CD4-positive, alpha-beta T cell (primary cell): ENCODE results near the gene MYO5C. TPM values are rescaled to one million over a fixed set of nuclear protein-coding genes. Genes with fewer than 3 reads are reported as not detected.

Experiments
- ATAC-seq: fragments of 200-7000 bp; cut with Tn5 transposase; one replicate; pipeline ENCODE4 v1.10.0; 2022; ENCODE audit warnings: mild to moderate bottlenecking; ENCODE audit not compliant: poor library complexity
- CTCF ChIA-PET: fragments of 350-600 bp; sonication (Branson Sonifier 250); formaldehyde crosslinking; loops from one replicate; lab custom pipeline; 2021; ENCODE audit warnings: antibody characterized with exemption, inconsistent platforms; lab: Charles Lee
- POLR2A ChIA-PET: fragments of 350-600 bp; sonication (Branson Sonifier 250); formaldehyde crosslinking; loops from one replicate; lab custom pipeline; 2021; ENCODE audit warnings: antibody characterized with exemption, inconsistent platforms; lab: Charles Lee
- DNase-seq, 14 experiments: peaks; one replicate each; pipeline ENCODE4 v3.0.0-alpha.2; 2013 to 2020; ENCODE audit warnings: mixed read lengths in 2 of 14
- H3K27ac ChIP-seq, 2 donors: one replicate each; pipeline versions ENCODE4 v1.5.1 to v1.7.0; 2013; ENCODE audit warnings: low read length in 2 of 2, low read depth in 1 of 2, mild to moderate bottlenecking in 1 of 2
- H3K27me3 ChIP-seq, 2 experiments: 1 replicate in 1 of 2; 2 replicates in 1 of 2; pipeline versions ENCODE4 v1.6.1 to v1.7.0; 2013; ENCODE audit warnings: low read length in 2 of 2, control low read depth in 1 of 2, mild to moderate bottlenecking in 1 of 2, moderate library complexity in 1 of 2; ENCODE audit not compliant: insufficient read depth in 2 of 2, control insufficient read depth in 1 of 2
- H3K36me3 ChIP-seq: one replicate; pipeline ENCODE4 v1.6.1; 2013; ENCODE audit warnings: low read length, control low read depth; ENCODE audit not compliant: insufficient read depth
- H3K4me1 ChIP-seq: one replicate; pipeline ENCODE4 v1.6.1; 2013; ENCODE audit warnings: low read length, control low read depth; ENCODE audit not compliant: insufficient read depth
- H3K4me3 ChIP-seq: one replicate; pipeline ENCODE4 v1.5.1; 2013; ENCODE audit warnings: mild to moderate bottlenecking, low read length, moderate library complexity
- H3K9me3 ChIP-seq, 2 experiments: 1 replicate in 1 of 2; 2 replicates in 1 of 2; pipeline versions ENCODE4 v1.6.1 to v1.7.0; 2013; ENCODE audit warnings: low read length in 2 of 2, mild to moderate bottlenecking in 2 of 2, control low read depth in 1 of 2, moderate library complexity in 1 of 2; ENCODE audit not compliant: control insufficient read depth in 1 of 2, insufficient read depth in 1 of 2
- H3K27ac Mint-ChIP-seq: one replicate; pipeline ENCODE4 v1.8.0; 2020; ENCODE audit warnings: mixed read lengths
- H3K27me3 Mint-ChIP-seq: one replicate; pipeline ENCODE4 v1.8.0; 2021; ENCODE audit warnings: mixed read lengths
- H3K36me3 Mint-ChIP-seq: one replicate; pipeline ENCODE4 v1.8.0; 2021; ENCODE audit warnings: low read depth, mixed read lengths
- H3K4me1 Mint-ChIP-seq: one replicate; pipeline ENCODE4 v1.8.0; 2021; ENCODE audit warnings: low read depth, mixed read lengths
- H3K4me3 Mint-ChIP-seq: one replicate; pipeline ENCODE4 v1.8.0; 2020; ENCODE audit warnings: mild to moderate bottlenecking, mixed read lengths
- H3K9me3 Mint-ChIP-seq: one replicate; pipeline ENCODE4 v1.8.0; 2020; ENCODE audit warnings: mixed read lengths
- intact Hi-C, 2 experiments: fragments of 100-400 bp; cut with DNase I in 1 of 2; cut with micrococcal nuclease in 1 of 2; formaldehyde crosslinking; loops; one replicate each; pipeline versions ENCODE4 v1.15.1 to v1.9.0; 2023 to 2025; cut with DNase I, micrococcal nuclease
- total RNA-seq, 174 experiments: library from RNA in 2 of 174; stranded (reverse) in 2 of 174; gene quantifications; one replicate each; pipeline ENCODE4 v1.2.3 and lab custom pipeline; 2021 to 2026
- TF ChIP-seq, protein P1 (sequence below): fragments of 200-600 bp; IDR thresholded peaks from one replicate; pipeline ENCODE4 v1.8.0; 2022; ENCODE audit warnings: antibody characterized with exemption, mild to moderate bottlenecking

The MYO5C gene
- total RNA-seq, 2 experiments from 2014 or later: 0.53 to 0.93 TPM

- TF ChIP-seq, protein P1, sequence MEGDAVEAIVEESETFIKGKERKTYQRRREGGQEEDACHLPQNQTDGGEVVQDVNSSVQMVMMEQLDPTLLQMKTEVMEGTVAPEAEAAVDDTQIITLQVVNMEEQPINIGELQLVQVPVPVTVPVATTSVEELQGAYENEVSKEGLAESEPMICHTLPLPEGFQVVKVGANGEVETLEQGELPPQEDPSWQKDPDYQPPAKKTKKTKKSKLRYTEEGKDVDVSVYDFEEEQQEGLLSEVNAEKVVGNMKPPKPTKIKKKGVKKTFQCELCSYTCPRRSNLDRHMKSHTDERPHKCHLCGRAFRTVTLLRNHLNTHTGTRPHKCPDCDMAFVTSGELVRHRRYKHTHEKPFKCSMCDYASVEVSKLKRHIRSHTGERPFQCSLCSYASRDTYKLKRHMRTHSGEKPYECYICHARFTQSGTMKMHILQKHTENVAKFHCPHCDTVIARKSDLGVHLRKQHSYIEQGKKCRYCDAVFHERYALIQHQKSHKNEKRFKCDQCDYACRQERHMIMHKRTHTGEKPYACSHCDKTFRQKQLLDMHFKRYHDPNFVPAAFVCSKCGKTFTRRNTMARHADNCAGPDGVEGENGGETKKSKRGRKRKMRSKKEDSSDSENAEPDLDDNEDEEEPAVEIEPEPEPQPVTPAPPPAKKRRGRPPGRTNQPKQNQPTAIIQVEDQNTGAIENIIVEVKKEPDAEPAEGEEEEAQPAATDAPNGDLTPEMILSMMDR: no peak
- DNase-seq: no peak
- intact Hi-C loops: loop anchor here in 1 of 2 experiments (10.0 kb wide), 1 partner anchor 420 kb away; the partner anchor contains the start of gene ATOSA
- no peaks in the 10 kb centered on the region for H3K36me3 ChIP-seq
- H3K4me1 ChIP-seq: peaks cover 8% of the 10 kb centered on the region
- no peaks in the 10 kb centered on the region for H3K27me3 Mint-ChIP-seq
- no peaks in the 10 kb centered on the region for H3K9me3 ChIP-seq
- H3K27ac Mint-ChIP-seq: no peak overlapping the region
- POLR2A ChIA-PET: interaction anchor here (0.6 kb wide), 1 partner anchor 74 kb away, joined by 3 read pairs; no protein-coding TSS in a partner anchor
- no peak overlapping the region for H3K4me3 ChIP-seq
- H3K9me3 Mint-ChIP-seq: no peaks in the 10 kb centered on the region
- H3K4me3 Mint-ChIP-seq: no peak overlapping the region
- H3K27ac ChIP-seq: no peak overlapping the region
- no peaks in the 10 kb centered on the region for H3K27me3 ChIP-seq
- H3K4me1 Mint-ChIP-seq: peaks cover 11% of the 10 kb centered on the region
- ATAC-seq: no peak
- CTCF ChIA-PET: no interaction called here
- no peaks in the 10 kb centered on the region for H3K36me3 Mint-ChIP-seq
Observed at GRCh38 chr15:52254391-52254790, 41.2 kb downstream of the MYO5C start.

GRCh38 chr15:52252781-52253180 lies 42.8 kb downstream of the MYO5C start:
- H3K27ac Mint-ChIP-seq: no peak overlapping the region
- Histone ChIP-seq H3K4me3 (no peak overlapping the region), H3K27me3 (no peaks in the 10 kb centered on the region), H3K9me3 (no peaks in the 10 kb centered on the region), H3K36me3 (no peaks in the 10 kb centered on the region), H3K27ac (no peak overlapping the region), H3K4me1 (peaks cover 8% of the 10 kb centered on the region)
- H3K4me3 Mint-ChIP-seq: no peak overlapping the region
- H3K36me3 Mint-ChIP-seq: no peaks in the 10 kb centered on the region
- peaks cover 11% of the 10 kb centered on the region for H3K4me1 Mint-ChIP-seq
- no peaks in the 10 kb centered on the region for H3K27me3 Mint-ChIP-seq
- ChIA-PET POLR2A (interaction anchor here (1.3 kb wide), 1 partner anchor 9 kb away, joined by 3 read pairs; no protein-coding TSS in a partner anchor), CTCF (no interaction called here)
- TF ChIP-seq, protein P1: no peak
- H3K9me3 Mint-ChIP-seq: no peaks in the 10 kb centered on the region
- DNase-seq (peak in 1 of 14 experiments; percentile 29), ATAC-seq (no peak)
- intact Hi-C loops: loop anchor here in 1 of 2 experiments (10.0 kb wide), 1 partner anchor 422 kb away; the partner anchor contains the start of gene ATOSA

DNA sequence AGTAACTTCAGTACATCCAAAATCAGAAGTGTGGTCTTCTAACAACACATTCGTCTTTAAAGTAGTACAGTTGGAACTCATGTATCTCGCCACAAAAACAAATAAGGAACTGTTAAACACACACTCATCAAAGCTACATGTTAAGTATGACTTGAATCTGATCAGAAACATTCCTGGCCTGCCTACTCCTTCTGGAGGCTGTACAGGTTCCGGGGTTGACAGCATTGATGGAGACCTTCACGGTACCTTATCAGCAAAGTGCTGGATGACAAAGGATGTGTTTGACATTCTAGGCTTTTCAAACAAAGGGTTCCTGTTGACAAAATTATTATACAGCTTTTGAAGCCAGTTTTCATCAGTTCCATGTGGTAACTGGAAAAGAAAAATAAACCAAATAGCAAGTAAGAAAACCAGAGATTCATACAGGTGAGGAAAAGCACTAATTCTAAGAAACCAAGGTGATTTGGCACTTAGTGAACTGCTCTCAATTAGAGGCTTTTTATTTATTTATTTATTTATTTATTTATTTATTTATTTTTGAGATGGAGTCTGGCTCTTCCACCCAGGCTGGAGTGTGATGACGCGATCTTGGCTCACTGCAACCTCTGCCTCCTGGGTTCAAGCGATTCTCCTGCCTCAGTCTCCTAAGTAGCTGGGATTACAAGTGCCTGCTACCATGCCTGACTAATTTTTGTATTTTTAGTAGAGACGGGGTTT lies 44.3 kb downstream of the MYO5C start:
- no peak overlapping the region for H3K4me3 Mint-ChIP-seq
- Histone ChIP-seq H3K4me1 (no peaks in the 10 kb centered on the region), H3K4me3 (no peak overlapping the region), H3K27ac (no peak overlapping the region), H3K9me3 (no peaks in the 10 kb centered on the region), H3K36me3 (no peaks in the 10 kb centered on the region), H3K27me3 (no peaks in the 10 kb centered on the region)
- DNase-seq (no peak), ATAC-seq (no peak)
- POLR2A ChIA-PET: interaction anchor here (1.1 kb wide), 1 partner anchor 16 kb away, joined by 4 read pairs; no protein-coding TSS in a partner anchor
- no peak overlapping the region for H3K27ac Mint-ChIP-seq
- CTCF ChIA-PET: interaction anchor here (0.7 to 0.9 kb wide), 2 partner anchors 24 to 601 kb away, joined by 3 read pairs; no protein-coding TSS in a partner anchor
- peaks cover 2% of the 10 kb centered on the region for H3K4me1 Mint-ChIP-seq
- intact Hi-C loops: loop anchor here in 1 of 2 experiments (10.0 kb wide), 1 partner anchor 423 kb away; the partner anchor contains the start of gene ATOSA
- no peaks in the 10 kb centered on the region for H3K36me3 Mint-ChIP-seq
- H3K27me3 Mint-ChIP-seq: no peaks in the 10 kb centered on the region
- H3K9me3 Mint-ChIP-seq: no peaks in the 10 kb centered on the region
- TF ChIP-seq, protein P1: no peak
